Right renal pelvis (tissue), 4 donors: ENCODE measurements around the gene RBM10. TPM values are rescaled to one million over a fixed set of nuclear protein-coding genes. Genes with fewer than 3 reads are reported as not detected.

Experiments used
- DNase-seq, 4 donors: peaks; one replicate each; pipeline ENCODE4 v3.0.0-alpha.2; 2013; ENCODE audit warnings: low read depth in 4 of 4, low spot score in 3 of 4, missing footprints in 1 of 4
- polyA plus RNA-seq, 4 donors: library from polyadenylated mRNA; unstranded; fragments of 120-200 nt; gene quantifications; one replicate each; pipeline ENCODE4 v1.2.1, GENCODE V29; 2013; ENCODE audit not compliant: insufficient read length in 4 of 4

RBM10 gene
- polyA plus RNA-seq, 4 donors: 48.2 to 65.3 (median 49.9) TPM

DNA sequence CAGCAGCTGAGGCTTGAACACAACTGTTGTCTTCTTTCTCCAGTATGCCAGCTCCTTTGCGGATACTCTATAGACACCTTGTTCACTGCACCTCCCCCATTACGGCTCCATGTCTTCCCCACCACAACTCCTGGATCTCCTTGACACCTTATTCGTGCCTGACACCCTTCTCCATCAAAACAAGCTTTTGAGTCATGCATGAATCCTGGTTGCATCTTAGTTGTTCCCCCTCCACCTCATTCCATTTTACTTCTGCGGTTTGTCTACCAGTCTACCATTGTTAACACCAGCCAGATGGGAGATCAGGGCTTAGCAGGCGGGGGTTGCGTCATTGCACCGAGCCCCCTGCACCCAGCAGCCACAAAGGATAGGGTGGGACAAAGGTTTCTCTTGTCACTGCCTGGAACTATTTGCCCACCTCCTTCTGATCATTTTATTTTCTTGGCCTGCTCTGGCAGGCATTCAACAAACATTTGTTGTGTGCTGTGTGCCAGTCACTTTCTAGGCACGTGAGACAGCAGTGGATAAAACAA, 71.4 kb downstream of the RBM10 start:
- no peak for DNase-seq

DNA sequence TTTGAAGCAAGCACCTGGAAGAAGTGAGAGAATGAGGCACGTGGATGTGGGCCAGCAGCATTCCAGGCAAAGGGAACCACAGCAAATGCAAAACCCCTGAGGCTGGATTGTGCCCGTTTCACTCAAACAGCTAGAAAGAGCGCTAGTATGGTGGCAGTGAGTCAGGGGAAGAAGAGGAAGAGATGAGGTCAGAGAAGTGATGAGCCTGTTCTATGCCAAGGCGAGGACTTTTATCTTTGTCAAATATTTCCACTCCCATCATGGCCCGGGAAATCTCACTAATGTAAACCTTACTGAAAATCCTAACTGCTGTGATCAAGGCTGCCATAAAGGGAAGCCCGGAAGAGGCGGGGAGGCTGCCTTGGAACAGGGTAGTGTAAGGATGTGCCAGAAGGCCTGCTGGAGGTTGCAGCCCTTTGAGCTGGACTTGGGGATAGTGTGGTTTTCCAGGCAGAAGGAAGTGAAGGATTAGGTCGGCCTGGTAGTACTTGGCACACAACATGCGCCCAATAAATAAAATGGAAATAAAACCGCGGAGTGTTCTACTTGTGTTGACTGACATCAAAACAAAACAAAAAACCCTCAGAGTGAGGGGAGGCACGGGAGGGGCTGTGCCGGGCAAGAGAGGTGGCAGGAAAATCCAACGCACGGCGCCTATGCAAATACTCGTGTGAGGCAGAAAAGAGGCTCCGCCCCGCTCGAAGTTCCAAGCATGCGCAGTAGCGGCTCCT, 72.3 kb downstream of the RBM10 start:
- DNase-seq: no peak

DNA sequence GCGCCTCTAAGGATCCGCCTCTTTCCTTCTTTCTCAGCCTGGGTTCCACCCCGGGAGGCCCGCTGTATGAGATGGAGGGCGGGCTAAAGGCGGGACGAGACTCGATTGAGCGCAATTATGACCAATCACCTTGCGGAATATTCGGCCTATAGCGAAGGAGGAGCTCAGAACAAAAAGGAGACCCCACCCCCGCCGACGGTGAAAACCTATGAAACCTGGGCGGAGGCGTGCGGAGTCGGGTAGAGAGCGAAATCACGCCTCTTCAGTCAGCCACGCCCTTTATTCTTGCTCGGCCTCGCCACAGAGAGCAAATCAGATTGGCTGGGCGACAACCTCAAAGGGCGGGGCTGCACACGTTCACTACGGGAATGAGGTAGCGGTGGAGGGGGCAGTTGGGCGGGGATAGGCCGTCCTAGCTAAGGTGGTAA, 72.8 kb downstream of the RBM10 start:
- DNase-seq: peak; percentile 86 to 95 (median 95)

DNA sequence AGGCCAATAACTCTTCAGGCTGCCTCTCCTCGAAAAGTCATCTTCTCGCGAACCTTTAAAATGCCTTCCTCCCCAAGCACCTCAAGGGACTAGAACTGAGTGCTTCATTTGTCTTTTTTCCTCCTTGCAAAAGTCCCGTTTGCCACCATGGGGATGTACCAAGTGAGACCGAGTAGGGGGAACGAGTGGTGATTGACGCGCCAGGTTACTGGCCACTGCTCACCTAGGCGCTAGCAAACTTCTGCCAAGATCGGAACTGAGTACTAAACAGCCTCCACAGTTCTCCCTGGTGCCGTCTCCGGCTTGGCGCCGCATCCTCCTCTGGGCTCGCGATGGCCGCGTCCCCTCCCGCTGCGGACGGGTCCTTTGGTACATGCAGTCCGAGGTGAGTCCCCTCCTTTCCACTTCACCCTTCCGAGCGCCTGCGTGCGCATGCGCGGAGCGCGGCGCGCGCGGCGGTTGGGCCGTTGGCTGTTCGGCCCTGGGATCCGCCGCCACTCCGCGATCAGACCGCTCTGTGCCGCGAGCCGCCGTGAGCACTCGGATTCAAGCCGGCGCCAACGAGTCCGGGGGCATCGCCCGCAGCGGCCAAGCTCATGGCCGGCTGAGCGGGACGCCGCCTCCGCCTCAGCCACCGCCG, 73.4 kb downstream of the RBM10 start, which contains the start of gene CDK16:
CDK16 (plus strand) TSS at position 402 of the 640 bp plus-strand sequence. CDS start 4,877 bp downstream, outside the sequence.
- DNase-seq: peak; percentile 56 to 82 (median 62)

DNA sequence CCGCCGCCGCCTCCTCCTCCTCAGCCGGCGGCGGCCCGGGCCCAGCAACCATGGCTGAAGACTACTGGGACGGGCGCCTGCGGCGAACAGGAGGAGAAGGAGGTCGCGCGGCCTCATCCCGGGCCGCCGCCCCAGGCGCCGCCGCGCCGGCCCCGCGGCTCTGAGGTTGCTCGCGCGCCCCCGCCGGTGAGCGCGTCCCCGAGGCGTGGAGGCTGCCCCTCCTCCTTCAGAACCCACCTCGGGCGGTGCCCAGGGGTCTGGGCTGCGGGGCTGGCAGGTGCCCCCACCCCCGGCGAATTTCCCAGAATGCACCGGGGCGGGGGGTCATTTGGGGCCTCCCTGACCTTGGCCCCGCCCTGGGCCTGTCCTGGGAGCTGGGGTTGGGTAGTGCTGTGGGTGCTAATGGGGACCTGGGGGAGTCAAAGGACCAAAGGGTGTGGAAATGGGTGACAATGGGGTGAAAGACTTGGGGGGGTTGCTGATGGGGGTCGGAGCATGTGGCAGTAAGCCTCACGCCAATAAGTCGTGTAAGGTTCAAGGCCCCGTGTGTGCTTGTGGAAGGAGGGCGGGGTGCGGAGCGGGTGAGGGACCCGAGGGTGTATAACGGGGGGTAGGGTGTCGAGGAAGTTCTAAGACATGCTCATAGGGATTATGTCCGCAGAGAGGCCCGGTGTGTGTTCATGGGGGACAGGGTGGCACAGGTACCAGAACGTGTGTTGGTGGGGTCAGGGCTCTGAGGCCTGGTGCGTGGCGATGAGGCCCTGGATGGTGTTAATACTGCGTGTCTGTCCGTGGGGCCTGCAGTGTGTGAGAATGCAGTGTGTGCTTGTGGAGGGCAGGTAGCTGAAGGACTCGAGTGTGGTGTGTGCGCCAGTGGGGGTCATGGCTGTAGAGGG, 74.1 kb downstream of the RBM10 start:
- DNase-seq: no peak

DNA sequence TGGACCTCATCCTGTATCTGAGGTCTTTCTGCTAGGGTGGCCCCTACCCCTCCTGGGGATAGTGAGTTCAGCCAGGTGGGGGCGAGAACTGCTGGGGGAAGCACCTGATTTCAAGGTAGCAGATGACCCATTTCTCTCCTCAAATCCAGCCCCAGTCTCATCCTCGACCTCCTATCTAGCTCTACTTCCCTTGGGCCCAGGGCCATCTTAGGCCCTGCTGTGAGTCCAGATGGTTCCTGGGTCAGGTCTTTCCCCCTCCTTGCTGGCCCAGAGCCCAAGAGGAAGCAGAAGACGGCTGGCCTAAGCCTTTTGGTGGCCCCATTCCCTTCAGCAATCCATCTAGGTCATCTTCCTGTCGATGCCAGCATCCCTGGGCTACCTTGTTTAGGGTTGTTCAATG, 76.7 kb downstream of the RBM10 start:
- DNase-seq: no peak

DNA sequence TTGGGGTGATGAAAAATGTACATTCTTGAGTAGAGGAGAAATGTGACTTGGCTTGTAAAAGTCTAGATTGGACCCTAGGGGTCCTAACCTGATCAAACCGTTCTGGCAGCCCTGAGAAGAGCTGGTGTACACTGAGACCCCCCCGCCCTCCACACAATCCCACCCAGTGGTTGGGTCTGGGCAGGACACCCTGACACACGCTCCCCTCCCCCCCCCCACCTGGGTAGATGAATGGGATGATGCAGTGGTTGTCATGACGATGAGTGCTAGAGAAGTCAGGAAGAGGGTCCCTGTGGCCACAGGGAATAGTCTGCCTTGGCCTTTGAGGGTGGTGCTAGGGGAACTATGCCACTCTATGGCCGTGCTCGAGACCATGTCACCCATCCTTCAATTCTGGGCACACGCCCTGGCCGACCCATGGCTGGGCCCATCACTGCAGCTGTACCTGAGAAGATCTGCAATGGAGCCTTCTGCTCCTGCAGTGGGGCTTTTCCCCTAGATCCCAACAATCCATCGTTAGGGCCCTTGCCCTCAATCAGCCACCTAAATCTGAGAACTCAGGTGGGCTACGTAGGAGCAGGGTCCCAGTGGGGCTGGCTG, 77.8 kb downstream of the RBM10 start:
- no peak for DNase-seq

DNA sequence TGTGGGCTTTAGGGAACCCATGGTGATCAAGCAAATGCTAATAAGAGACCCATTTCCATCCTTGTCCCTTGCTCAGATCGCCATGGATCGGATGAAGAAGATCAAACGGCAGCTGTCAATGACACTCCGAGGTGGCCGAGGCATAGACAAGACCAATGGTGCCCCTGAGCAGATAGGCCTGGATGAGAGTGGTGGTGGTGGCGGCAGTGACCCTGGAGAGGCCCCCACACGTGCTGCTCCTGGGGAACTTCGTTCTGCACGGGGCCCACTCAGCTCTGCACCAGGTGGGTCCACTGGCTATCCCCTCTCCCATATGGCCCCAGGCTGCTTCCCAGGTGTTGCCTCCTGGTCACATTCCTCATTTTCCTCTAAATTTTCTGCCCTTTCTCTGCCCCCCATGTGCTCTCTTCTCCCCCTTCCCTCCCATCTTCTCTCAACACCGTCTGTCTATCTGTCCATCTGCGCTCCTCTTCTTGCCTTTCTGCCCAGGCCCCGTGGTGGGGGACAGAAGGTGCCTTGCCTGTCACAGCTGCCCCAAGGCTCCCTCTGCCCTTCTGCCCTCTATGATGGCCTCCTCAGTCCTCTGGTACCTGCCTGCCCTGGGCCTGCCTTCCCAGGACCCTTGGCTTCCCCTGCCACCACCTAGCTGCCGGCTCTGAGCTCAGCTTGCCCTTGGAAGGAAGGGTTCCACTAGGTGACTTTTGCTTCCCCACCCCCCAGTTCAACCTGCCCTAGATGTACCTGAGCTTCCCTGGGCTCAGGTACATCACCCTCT, 78.6 kb downstream of the RBM10 start:
- no peak for DNase-seq

DNA sequence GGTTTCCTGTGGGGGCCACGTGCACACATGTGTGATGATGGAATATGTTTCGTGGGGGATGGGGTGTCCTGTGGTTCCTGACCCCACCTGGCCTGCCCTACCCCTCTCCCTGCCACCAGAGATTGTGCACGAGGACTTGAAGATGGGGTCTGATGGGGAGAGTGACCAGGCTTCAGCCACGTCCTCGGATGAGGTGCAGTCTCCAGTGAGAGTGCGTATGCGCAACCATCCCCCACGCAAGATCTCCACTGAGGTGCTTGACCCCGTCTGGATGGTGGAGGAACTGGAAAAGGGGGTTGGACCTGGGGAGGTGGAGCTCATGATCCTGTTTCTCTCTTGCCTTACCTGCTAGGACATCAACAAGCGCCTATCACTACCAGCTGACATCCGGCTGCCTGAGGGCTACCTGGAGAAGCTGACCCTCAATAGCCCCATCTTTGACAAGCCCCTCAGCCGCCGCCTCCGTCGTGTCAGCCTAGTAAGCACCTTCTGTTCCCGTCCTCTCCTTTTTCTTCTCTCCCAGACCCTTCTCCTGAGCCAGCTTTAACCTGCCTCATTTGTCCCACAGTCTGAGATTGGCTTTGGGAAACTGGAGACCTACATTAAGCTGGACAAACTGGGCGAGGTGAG, 79.4 kb downstream of the RBM10 start:
- DNase-seq: no peak

DNA sequence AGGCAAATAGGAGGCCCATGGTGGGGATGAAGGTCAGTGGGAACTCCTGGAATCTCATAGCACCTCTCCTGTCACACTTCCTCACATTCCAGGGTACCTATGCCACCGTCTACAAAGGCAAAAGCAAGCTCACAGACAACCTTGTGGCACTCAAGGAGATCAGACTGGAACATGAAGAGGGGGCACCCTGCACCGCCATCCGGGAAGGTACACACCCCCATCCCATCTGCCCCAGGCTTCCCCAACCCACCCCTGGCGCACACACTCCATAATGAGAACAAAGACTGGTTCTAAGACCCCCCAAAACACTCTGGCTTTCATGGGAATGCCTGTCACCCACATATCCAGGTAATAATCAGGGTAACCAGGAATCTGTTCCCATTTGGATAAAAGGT, 79.9 kb downstream of the RBM10 start:
- DNase-seq: no peak

DNA sequence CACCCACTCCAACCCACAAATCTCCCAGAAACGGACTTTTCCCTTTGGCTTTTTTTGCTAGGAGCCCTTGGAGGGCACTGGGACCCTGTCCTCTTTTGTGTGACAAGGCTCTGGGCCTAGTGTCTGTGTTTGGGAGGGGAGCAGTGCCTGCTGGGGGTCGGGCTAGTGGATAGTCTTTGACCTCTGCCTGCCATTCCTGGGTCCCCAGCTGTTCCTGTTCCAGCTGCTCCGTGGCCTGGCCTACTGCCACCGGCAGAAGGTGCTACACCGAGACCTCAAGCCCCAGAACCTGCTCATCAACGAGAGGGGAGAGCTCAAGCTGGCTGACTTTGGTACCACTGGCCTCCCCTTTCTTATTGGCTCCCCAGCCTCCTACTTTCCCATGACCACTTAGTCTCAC, 81.0 kb downstream of the RBM10 start:
- DNase-seq: no peak

DNA sequence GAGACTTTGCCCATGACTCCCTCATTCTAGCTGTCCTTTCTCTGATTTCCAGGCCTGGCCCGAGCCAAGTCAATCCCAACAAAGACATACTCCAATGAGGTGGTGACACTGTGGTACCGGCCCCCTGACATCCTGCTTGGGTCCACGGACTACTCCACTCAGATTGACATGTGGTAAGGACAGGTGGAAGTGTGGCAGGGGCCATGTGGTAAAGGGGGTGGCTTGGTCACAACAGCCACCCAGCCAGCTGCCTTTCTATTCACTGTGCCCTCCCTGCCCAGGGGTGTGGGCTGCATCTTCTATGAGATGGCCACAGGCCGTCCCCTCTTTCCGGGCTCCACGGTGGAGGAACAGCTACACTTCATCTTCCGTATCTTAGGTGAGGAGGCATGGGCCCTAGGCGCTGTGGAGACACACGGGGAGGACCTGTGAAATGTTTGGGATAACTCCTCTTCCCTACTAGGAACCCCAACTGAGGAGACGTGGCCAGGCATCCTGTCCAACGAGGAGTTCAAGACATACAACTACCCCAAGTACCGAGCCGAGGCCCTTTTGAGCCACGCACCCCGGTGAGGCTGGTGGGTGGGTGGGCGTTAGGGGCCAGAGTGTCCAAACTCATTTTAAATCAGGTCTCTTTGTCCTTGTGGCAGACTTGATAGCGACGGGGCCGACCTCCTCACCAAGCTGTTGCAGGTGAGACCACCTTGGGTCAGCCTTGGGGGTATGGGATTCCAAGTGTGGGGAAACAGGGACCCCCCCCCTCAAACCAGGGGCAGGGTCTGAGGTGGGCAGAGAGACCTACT, 81.7 kb downstream of the RBM10 start:
- no peak for DNase-seq

DNA sequence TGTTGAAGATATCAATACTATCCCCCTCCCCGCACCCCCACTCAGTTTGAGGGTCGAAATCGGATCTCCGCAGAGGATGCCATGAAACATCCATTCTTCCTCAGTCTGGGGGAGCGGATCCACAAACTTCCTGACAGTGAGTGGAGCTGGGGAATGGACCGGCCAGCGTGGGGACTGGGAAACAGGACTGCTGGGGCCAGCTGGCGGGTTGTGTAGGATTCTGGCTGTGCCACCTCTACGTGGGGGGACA, 82.2 kb downstream of the RBM10 start:
- no peak for DNase-seq

DNA sequence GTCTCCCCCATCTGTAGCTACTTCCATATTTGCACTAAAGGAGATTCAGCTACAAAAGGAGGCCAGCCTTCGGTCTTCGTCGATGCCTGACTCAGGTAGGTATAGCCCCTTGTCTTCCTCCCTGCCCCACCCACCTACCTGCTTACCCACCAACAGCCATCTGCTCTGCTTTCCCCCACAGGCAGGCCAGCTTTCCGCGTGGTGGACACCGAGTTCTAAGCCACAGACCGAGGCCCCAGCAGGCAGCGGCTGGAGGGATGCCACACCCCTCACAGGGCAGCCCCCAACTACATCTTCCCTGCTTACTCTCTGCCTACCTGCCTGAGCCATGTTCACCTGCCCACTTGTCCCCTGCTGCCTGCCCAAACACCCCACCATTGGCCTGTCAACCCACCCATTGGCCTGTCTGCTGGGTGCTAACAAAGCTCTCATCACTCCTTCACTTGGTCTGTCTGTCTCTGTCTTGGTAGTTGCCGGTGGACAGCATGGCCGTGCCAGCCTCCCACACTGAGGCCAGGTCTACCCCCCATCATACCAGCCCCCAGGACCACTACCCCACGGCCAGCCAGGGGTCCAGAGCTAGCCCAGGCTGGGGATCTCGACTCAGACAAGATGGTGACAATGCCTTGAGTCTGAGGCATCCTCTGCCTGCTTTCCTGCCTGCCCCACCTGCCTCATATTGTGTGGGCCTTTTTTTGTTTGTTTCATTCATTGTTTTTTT, 83.7 kb downstream of the RBM10 start:
- no peak for DNase-seq

DNA sequence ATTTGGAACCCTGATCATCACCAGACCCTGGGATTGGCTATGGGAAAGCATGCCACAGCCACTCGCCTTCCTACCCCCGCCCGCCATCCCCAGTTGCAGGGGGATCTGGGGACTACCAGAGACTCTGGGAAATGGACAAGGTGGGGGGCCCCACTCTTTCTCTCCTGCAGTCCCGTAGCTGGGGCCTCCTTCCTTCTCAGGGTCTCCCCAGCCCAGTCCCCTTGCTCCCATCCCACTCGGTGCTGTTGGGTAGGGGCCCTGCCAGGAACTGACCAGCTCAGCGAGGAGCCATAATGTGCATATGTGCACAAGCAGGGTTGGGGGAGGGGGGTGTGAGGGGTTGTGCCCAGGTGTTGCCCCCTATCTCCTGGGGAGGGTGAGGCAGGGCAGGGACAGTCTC, 84.4 kb downstream of the RBM10 start:
- DNase-seq: no peak

DNA sequence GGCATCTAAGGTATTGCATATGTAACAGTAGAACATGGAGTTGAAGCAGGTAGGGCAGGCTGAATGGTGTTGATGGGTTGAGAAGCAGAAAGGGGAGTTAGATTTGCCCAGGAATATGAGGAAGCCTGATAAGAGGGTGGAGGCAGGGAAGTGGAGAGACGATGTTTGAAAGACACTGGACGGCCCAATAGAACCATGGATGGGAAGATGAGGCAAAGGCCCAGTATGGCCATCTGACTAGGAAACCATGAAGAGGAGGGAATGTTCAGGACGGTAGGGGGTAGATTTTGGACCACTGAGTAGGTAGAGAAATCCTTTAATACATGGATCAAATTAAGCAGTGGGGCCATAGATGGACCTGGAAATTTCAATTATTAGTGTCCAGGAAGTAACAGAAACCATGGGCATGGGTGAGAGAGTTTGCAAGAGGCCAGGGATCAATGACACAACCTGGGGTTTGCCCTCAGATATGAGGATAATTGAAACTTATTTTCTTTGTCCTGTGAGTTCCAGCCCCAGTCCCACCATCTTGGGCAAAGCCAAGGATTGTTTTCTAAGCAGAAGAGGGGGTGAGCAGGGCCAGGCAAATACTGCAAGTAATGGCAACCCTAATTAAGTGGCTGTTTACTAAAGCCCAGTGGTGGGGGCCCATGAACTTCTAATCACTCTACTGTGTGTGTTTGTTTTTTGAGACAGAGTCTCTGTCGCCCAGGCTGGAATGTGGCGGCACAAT, 85.3 kb downstream of the RBM10 start:
- DNase-seq: no peak

DNA sequence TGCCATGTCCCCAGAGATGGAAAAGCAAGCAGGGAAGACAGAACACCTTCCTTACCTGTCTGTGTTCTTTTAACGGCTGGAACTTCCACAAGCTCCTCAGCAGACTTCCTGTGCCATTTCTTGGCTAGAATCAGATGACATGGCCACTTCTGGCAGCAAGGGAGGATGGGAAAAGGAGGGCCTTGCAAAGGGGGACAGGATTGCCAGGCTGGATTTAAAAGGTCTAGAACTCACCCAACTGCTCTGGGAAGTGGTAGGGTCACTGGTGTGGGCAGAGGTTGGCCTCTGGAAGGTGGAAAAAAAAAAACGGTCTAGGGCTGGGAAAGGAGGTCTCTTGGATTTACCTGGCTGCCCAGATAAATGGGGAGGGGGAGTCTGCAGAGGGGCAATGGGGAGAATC, 86.1 kb downstream of the RBM10 start:
- DNase-seq: no peak
